Stimulated activated CD8-positive, alpha-beta memory T cell treated with anti-CD3 and anti-CD28 coated beads, Interleukin-2, amount 100 ng/mL, for 48 hours (primary cell): ENCODE data around the gene TRAPPC12.
A peak's percentile ranks its signal among the peaks of the same experiment; 100 is the strongest.
"Not testable (repeated sequence)": the region's sequence is repeated elsewhere in the genome, so short reads cannot be mapped to it uniquely, and the experiment has no call there.

ENCODE experiments used
- DNase-seq, 2 donors: peaks; one replicate each; pipeline ENCODE4 v3.0.0-alpha.2; 2020; ENCODE audit warnings: low read depth in 2 of 2

TRAPPC12 gene

GRCh38 chr2:3369340-3370181 is 9.9 kb upstream of the TRAPPC12 start:
- not testable (repeated sequence) for DNase-seq

DNA sequence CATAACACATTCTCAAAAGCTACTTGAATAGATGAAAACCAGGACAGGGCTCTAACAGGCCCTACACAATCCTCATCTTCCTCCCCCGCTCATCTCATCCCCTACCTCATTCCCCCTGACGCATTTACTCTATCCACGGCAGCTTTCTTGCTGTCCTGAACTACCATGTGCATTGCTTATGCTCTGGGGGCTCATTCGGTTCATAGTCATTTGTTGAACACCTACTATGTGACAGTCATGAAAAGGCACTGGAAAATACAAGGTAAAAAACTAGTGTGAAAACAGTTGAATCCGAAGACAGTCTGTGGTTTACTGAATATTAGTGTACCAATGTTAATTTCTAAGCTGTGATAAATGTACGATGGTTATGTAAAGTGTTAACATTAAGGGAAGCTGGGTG is 2.7 kb upstream of the TRAPPC12 start:
- no peak for DNase-seq

GRCh38 chr2:3377279-3377611 is 2.2 kb upstream of the TRAPPC12 start:
- DNase-seq = peak in 1 of 2 donors; percentile 21

DNA sequence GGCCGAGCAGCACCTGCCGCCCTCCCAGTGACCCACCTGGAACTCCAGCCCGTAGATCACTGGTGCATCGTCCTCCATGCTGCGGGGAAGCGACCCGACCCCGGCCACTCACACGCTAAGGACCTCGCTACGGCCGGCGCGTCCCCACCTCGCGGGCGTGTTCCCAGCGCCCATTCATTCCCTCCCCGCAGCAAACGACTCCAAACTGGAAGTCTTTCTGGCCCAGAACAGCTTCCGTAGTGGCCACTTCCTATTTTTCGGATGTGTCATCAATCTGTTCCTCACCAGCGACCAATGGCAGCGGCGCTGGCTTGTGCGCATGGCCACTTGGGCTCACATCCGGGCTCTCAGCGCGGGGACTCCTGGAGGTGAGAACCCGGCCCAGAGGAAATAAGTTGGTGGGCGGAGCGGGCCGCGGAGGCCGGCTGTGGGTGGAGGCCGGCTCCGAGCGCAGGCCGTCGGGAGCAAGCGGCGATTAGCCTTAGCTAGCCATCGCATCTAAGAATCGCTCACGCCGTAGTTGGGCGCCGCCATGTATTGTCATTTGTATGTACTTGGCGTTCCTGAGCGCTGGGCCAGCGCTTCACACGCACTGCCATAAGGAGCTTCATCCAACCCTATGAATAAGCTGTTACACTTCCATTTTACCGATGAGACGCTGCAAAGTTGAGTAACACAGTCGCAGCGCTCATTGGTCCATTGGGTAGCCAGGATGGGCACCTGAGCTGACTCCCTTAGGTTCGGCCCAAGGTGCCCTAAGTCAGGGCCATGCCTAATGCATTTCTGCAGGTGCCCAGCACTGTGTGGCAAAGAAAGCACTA is 1.7 kb upstream of the TRAPPC12 start, which contains the start of gene EIPR1:
EIPR1 (minus strand) TSS at position 207 of the 821 bp plus-strand sequence; CDS start at position 78, 129 bp downstream.
- DNase-seq = peak; percentile 91 to 93

GRCh38 chr2:3379339-3379646 is 201 bp upstream of the TRAPPC12 start:
- DNase-seq = no peak

DNA sequence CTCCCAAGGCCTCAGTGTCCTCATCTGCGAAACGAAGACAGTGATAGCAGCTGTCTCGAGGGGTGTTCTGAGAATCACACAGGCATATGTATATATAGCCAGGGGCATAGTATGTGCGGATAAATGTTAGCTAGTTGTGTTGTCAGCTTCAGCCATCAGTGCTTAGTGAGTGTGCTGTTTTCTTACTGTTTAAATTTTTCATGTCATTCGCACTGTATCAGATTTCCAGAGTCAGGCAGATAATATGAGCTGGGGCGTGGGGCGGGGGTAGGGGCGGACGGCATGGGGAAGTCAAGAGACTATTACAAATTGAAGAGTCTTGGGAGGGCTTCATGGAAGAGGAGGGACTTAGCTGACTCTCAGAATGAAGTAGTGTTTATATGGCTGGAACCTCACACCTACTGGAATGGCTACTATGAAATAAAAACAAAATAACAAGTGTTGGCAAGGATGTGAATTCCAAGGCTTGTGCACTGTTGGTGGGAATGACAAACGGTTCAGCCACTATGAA is 7.0 kb downstream of the TRAPPC12 start:
- no peak for DNase-seq

DNA sequence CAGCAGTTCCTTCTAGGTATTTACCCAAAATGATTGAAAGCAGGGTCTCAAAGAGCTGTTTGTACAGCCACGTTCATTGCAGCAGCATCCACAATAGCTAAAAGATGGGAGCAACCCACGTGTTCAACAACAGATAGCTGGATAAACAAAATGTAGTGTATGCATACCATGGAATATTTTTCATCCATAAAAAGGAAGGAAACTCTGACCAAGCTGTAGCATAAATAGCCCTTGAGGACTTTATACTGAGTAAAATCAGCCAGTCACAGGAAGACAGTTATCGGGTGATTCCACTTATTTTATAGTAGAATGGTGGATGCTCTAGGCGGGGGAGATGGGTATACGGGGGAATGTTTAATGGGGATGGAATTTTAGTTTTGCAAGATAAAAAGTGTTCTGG is 7.5 kb downstream of the TRAPPC12 start:
- DNase-seq = no peak

DNA sequence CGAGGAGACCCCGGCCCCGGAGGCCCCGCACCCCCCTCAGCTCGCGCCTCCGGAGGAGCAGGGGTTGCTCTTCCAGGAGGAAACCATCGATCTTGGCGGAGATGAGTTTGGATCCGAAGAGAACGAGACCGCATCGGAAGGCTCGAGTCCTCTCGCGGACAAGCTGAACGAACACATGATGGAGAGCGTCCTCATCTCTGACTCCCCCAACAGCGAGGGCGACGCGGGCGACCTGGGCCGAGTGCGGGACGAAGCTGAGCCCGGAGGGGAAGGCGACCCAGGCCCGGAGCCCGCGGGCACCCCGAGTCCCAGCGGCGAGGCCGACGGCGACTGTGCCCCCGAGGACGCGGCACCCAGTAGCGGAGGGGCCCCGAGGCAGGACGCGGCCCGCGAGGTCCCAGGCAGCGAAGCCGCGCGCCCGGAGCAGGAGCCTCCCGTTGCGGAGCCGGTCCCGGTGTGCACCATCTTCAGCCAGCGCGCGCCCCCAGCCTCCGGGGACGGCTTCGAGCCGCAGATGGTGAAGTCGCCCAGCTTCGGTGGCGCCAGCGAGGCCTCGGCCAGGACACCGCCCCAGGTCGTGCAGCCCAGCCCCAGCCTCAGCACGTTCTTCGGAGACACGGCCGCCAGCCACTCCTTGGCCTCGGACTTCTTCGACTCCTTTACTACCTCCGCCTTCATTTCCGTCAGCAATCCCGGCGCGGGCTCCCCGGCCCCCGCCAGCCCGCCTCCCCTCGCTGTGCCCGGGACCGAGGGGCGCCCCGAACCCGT is 8.3 kb downstream of the TRAPPC12 start:
- DNase-seq = no peak

- DNase-seq = no peak
Measured at GRCh38 chr2:3388412-3388738, 8.9 kb downstream of the TRAPPC12 start.

- DNase-seq = no peak
Measured at GRCh38 chr2:3389193-3389592, 9.7 kb downstream of the TRAPPC12 start.

GRCh38 chr2:3390041-3390440 is 10.5 kb downstream of the TRAPPC12 start:
- DNase-seq = no peak

DNA sequence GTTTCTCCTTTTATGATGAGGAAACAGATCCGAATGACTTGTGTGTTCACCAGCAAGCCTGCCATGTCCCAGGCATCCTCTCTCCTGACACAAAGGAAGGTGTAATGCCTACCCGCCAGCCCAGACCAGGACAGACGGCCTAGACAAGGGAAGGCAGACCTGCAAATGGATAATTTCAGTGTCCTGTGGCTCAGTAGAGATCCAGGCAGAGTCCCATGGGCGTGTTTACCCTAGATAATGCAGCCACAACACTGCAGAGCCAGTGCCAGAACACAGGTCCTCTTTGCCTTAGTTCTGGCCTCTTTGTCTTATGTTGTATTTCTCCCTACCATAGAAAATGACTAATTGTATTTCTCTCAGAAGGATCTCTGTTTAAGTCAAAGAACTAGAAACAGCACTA is 12.7 kb downstream of the TRAPPC12 start:
- DNase-seq = no peak

DNA sequence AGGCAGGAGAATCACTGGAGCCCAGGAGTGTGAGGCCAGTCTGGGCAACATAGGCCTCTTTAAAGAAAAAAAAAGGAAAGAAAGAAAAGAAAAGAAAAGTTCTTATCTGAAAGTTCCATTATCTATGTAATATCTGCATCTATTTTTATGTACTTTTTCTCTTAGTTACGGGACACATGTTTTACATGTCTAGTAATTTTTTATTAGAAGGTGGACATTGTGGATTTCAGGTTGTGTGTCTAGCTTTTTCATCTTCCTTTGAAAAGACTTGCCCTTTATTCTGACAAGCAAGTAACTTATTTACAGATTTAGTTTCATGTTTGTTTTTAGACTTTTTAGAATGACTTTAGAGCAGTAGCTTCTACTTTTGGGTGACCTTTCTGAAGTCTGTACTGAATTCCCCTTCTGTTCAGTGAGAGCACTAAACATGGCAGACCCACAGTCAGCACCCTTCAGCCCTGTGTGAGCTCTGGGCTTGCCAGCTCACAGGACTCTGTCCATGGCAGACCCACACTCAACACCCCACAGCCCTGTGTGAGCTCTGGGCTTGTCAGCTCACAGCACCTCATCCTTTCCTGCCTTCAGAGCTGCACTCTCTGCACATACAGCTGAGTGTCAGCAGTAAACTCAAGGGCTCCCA is 17.5 kb downstream of the TRAPPC12 start:
- no peak for DNase-seq

DNA sequence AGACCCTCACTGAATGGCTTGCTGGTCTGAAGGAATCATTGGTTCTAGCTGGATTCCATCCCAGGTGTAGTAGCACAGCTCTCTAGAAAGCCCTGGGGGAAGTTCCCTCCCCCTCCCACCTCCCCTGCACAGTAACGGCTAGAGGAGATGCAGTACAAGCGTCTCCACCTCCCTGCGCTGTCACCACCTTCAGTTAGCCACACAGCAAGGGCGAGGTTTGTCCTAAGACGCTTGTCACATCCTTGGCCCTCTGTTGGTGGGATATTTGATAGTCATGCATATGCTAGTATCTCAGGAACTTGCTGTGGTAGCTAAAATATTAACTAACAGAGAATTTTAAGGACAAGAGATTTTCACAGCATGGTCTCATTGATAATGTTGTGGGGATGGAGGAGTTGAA is 19.4 kb downstream of the TRAPPC12 start:
- no peak for DNase-seq

GRCh38 chr2:3399381-3399780 is 19.9 kb downstream of the TRAPPC12 start:
- no peak for DNase-seq

- DNase-seq = no peak
Measured at GRCh38 chr2:3399829-3400228, 20.3 kb downstream of the TRAPPC12 start.

GRCh38 chr2:3403587-3404334 is 24.3 kb downstream of the TRAPPC12 start:
- no peak for DNase-seq

GRCh38 chr2:3404349-3404894 is 24.9 kb downstream of the TRAPPC12 start:
- DNase-seq = no peak

GRCh38 chr2:3405307-3405706 is 25.8 kb downstream of the TRAPPC12 start:
- no peak for DNase-seq

DNA sequence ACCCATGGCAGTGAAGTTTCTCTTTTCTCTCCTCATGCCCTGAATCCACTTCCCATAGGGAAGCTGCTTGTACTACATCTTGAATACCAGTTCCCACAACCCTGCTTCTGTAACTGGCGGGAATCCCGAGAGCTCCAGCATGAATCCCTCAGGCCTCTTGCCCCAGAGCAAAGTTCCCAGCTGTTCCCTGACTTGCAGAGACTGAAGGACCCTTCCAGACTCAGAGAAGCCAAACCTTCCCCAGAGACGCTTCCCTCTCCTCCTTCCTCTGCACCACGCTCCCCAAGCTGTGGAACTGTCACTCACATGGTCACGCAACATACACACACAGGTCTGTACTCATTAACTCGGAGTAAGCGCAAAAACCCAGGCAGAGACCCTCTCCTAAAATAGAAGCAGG is 26.4 kb downstream of the TRAPPC12 start:
- DNase-seq = no peak

GRCh38 chr2:3406501-3406900 is 27.0 kb downstream of the TRAPPC12 start:
- DNase-seq = no peak
